ENCODE data around the gene HOMER3.

DNA sequence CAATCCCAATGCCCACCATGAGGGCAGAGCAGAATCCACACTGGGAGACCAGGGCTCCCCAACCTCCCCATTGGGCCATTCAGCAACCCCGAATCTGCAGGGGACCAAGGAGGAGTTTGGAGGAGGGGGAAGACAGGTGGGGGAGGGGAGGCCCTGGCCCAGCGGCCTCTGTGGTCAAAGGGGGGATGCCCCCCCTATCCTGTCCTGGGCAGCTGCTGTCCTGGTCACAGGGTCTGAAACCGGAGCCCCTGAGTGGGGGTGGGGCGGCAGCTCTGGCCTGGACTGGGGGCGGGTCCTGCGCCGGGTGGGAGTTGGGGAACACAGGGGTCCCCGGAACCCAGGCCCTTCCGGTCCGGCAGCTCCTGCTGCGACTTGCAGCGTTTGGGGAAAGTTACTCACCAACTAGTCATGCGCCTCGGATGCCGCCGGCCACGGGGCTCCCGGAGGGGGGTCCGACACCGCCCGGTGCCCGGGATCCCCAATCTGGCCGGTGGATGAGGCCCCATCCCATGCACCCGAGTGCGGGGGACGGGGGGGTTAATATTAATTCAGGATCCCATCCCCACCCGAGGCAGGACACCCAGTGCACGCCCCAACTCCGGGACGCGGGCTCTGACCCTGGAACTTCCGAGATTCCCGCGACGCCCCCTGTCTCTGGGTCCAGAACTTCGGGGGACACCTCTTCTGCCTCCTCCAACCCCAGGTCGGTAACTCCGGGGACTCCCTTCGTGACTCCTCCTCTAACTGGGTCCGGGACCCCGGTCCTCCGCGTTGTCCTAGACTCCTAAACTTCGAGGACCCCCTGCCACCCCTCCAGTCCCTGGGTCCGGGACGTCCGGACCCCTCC lies 872 bp downstream of the HOMER3 start:
- TF ChIP-seq, protein P1, sequence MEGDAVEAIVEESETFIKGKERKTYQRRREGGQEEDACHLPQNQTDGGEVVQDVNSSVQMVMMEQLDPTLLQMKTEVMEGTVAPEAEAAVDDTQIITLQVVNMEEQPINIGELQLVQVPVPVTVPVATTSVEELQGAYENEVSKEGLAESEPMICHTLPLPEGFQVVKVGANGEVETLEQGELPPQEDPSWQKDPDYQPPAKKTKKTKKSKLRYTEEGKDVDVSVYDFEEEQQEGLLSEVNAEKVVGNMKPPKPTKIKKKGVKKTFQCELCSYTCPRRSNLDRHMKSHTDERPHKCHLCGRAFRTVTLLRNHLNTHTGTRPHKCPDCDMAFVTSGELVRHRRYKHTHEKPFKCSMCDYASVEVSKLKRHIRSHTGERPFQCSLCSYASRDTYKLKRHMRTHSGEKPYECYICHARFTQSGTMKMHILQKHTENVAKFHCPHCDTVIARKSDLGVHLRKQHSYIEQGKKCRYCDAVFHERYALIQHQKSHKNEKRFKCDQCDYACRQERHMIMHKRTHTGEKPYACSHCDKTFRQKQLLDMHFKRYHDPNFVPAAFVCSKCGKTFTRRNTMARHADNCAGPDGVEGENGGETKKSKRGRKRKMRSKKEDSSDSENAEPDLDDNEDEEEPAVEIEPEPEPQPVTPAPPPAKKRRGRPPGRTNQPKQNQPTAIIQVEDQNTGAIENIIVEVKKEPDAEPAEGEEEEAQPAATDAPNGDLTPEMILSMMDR (IDR thresholded peaks at IDR 0.05 in 2 of 3, conservative IDR thresholded peaks at IDR 0.05 in 1 of 3; ENCODE audit: control insufficient read depth in 2 of 3, extremely low read depth in 1 of 3, insufficient read depth in 1 of 3, low read depth in 3 of 3, low read length in 3 of 3), result no peak
- TF ChIP-seq, protein P2, sequence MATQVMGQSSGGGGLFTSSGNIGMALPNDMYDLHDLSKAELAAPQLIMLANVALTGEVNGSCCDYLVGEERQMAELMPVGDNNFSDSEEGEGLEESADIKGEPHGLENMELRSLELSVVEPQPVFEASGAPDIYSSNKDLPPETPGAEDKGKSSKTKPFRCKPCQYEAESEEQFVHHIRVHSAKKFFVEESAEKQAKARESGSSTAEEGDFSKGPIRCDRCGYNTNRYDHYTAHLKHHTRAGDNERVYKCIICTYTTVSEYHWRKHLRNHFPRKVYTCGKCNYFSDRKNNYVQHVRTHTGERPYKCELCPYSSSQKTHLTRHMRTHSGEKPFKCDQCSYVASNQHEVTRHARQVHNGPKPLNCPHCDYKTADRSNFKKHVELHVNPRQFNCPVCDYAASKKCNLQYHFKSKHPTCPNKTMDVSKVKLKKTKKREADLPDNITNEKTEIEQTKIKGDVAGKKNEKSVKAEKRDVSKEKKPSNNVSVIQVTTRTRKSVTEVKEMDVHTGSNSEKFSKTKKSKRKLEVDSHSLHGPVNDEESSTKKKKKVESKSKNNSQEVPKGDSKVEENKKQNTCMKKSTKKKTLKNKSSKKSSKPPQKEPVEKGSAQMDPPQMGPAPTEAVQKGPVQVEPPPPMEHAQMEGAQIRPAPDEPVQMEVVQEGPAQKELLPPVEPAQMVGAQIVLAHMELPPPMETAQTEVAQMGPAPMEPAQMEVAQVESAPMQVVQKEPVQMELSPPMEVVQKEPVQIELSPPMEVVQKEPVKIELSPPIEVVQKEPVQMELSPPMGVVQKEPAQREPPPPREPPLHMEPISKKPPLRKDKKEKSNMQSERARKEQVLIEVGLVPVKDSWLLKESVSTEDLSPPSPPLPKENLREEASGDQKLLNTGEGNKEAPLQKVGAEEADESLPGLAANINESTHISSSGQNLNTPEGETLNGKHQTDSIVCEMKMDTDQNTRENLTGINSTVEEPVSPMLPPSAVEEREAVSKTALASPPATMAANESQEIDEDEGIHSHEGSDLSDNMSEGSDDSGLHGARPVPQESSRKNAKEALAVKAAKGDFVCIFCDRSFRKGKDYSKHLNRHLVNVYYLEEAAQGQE (IDR thresholded peaks at IDR 0.05; ENCODE audit: low read depth, low read length), result no peak
- TF ChIP-seq SRF (IDR thresholded peaks at IDR 0.05; ENCODE audit: low read depth in 2 of 2, low read length in 2 of 2) (no peak), TAF1 (IDR thresholded peaks at IDR 0.05; ENCODE audit: borderline replicate concordance, low read depth, low read length) (no peak), SUZ12 (IDR thresholded peaks at IDR 0.05; ENCODE audit: unreplicated experiment) (peak; percentile 45), BRCA1 (IDR thresholded peaks at IDR 0.05; ENCODE audit: low read depth, low read length) (no peak), PAX5 (IDR thresholded peaks at IDR 0.05; ENCODE audit: borderline replicate concordance, low read depth, low read length) (no peak)
- TF ChIP-seq, protein P3, sequence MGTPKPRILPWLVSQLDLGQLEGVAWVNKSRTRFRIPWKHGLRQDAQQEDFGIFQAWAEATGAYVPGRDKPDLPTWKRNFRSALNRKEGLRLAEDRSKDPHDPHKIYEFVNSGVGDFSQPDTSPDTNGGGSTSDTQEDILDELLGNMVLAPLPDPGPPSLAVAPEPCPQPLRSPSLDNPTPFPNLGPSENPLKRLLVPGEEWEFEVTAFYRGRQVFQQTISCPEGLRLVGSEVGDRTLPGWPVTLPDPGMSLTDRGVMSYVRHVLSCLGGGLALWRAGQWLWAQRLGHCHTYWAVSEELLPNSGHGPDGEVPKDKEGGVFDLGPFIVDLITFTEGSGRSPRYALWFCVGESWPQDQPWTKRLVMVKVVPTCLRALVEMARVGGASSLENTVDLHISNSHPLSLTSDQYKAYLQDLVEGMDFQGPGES (IDR thresholded peaks at IDR 0.05), result no peak

Data from GM12878 (cell line).